Large intestine (tissue), 3 donors: Measurements from ENCODE around the gene BPI. TPM values are rescaled to one million over a fixed set of nuclear protein-coding genes. Genes with fewer than 3 reads are reported as not detected.
"Not testable (repeated sequence)": the region's sequence is repeated elsewhere in the genome, so short reads cannot be mapped to it uniquely, and the experiment has no call there.

Source experiments
- DNase-seq, 2 donors: peaks; one replicate each; pipeline versions ENCODE4 v3.0.0 to v3.0.0-alpha.2; 2013
- H3K27ac ChIP-seq: one replicate; pipeline ENCODE4 v1.5.1; 2013; ENCODE audit warnings: low read length
- H3K27me3 ChIP-seq: 2 replicates; pipeline ENCODE4 v1.6.1; 2013; ENCODE audit warnings: low read length; ENCODE audit not compliant: control insufficient read depth, insufficient read depth
- H3K36me3 ChIP-seq: 2 replicates; pipeline ENCODE4 v1.6.1; 2013; ENCODE audit warnings: low read length; ENCODE audit not compliant: control insufficient read depth, insufficient read depth
- H3K4me1 ChIP-seq: one replicate; pipeline ENCODE4 v1.6.1; 2013; ENCODE audit warnings: low read length; ENCODE audit not compliant: control insufficient read depth, insufficient read depth
- H3K4me3 ChIP-seq: one replicate; pipeline ENCODE4 v1.5.1; 2013; ENCODE audit warnings: low read length
- H3K9me3 ChIP-seq: one replicate; pipeline ENCODE4 v1.6.1; 2013; ENCODE audit warnings: mild to moderate bottlenecking, low read depth, low read length, moderate library complexity; ENCODE audit not compliant: control insufficient read depth
- WGBS: methylation state at CpG from one replicate; pipeline ENCODE4 v1.1.5; 2013; ENCODE audit warnings: low lambda C conversion rate; ENCODE audit not compliant: insufficient coverage; 5-methylcytosine and 5-hydroxymethylcytosine counted together
- polyA plus RNA-seq: library from polyadenylated mRNA; unstranded; fragments of 120-200 nt; gene quantifications from one replicate; pipeline ENCODE4 v1.2.1, GENCODE V29; 2013

BPI gene
- polyA plus RNA-seq, 1 donor = 0.21 TPM

DNA sequence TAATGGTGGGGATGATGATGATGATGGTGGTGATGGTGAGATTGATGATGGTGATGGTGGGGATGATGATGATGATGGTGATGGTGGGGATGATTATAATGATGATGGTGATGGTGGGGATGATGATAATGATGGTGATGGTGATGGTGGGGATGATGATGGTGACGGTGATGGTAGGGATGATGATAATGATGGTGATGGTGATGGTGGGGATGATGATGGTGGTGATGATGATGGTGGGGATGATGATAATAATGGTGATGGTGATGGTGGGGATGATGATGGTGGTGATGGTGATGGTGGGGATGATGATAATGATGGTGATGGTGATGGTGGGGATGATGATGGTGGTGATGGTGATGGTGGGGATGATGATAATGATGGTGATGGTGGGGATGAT, 10.4 kb downstream of the BPI start:
- H3K27ac ChIP-seq, H3K9me3 ChIP-seq, H3K4me3 ChIP-seq, H3K27me3 ChIP-seq, H3K36me3 ChIP-seq, DNase-seq, H3K4me1 ChIP-seq: not testable (repeated sequence)
- 100% methylated on average over 1 of the region's 1 CpG for WGBS

DNA sequence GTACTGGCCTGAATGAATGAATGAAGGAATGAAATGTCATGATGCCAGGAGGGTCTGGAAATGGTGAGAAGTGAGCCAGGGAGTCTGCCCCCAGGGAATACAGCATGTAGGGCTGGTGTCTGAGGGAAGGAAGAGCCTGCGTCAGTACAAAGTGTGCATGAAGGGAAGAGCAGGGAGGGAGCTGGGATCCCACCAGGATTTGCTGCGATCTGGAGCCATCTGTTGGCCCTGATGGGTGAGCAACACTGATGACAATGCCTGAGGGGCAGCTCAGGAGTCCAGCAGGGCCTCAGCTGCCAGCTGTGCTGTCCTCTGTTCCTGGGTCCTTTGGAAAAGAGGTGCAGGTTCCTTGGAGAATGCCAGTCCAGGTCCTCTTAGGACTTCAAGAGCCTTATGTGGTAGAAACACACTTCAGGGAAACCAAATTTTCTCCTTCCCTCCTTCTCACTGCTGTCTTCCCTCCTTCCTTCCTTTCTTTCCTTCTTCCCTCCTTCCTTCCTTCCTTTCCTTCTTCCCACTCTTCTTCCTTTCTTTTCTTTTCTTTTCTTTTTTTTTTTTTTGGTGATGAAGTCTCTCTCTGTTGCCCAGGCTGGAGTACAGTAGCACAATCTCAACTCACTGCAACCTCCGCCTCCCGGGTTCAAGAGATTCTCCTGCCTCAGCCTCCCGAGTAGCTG, 11.5 kb downstream of the BPI start:
- DNase-seq = no peak
- no CpG with 5 or more reads among the region's 5 CpGs for WGBS
- no peaks in the 10 kb centered on the region for H3K27me3 ChIP-seq
- no peaks in the 10 kb centered on the region for H3K36me3 ChIP-seq
- H3K27ac ChIP-seq = no peak overlapping the region
- no peaks in the 10 kb centered on the region for H3K9me3 ChIP-seq
- H3K4me1 ChIP-seq = no peaks in the 10 kb centered on the region
- no peak overlapping the region for H3K4me3 ChIP-seq

DNA sequence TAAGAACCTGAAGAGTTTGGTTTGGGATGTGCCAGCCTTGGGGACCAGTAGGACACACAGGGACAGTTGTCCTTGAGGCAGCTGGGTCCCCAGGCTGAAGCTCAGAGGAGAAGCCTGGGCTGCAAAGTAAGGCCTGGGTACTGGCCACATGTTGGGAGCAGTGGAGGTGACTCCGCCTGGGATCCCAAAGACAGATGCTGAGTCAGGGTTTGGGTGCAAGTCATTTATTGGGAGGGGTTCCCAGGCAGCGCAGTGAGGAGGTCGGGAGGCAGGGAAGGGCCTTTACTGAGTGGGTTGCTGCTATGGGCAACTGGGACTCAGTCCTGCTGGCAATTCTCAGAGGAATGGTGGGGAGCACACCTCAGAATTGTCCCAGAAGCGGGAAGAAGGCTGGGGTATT, 12.4 kb downstream of the BPI start:
- Histone ChIP-seq H3K4me1 (no peaks in the 10 kb centered on the region), H3K9me3 (no peaks in the 10 kb centered on the region), H3K4me3 (no peak overlapping the region), H3K27ac (no peak overlapping the region), H3K36me3 (no peaks in the 10 kb centered on the region), H3K27me3 (no peaks in the 10 kb centered on the region)
- no peak for DNase-seq
- no CpG with 5 or more reads among the region's 4 CpGs for WGBS

DNA sequence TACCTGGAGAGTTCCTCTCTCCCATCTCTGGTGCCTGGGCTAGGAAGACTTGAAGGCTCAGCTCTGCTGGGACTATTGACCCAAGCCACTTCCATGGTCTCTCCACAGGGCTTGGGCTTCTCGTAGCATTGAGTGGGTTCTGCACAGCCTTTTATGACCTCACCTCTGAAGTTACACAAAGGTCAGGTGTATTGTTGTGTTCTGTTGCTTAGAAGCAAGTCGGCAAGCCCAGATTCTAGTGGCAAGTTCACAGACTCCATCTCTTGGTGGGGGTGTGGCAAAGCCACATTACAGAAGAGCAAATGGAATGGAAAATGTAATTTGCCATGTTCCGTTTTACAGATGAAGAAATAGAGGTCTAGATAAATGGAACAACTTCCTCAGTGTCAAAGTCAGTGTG, 13.5 kb downstream of the BPI start:
- no peaks in the 10 kb centered on the region for H3K36me3 ChIP-seq
- no peak overlapping the region for H3K4me3 ChIP-seq
- no peaks in the 10 kb centered on the region for H3K4me1 ChIP-seq
- no peak overlapping the region for H3K27ac ChIP-seq
- no peaks in the 10 kb centered on the region for H3K27me3 ChIP-seq
- no peaks in the 10 kb centered on the region for H3K9me3 ChIP-seq
- no CpG with 5 or more reads among the region's 3 CpGs for WGBS
- DNase-seq = no peak

DNA sequence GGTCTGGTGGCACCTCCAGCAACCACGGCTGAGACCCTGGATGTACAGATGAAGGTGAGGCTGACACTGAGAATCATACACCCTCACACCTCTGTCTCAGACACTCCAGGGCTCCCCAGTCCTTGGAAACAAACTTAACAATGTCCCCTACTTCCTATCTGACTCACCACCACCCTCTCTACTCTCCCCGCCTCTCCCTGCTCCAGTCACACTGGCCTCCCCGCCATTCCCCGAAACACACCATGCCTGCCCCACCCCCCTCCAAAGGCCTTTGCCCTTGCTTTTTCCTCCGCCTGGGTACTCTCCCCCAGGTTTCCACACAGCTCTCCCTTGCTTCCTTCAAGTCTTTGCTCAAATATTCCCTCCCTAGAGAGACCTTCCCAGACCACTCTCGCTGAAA, 16.3 kb downstream of the BPI start:
- Histone ChIP-seq H3K36me3 (no peaks in the 10 kb centered on the region), H3K4me1 (no peaks in the 10 kb centered on the region), H3K4me3 (no peak overlapping the region), H3K9me3 (no peaks in the 10 kb centered on the region), H3K27me3 (no peaks in the 10 kb centered on the region), H3K27ac (no peak overlapping the region)
- DNase-seq = peak in 1 of 2 donors; percentile 44
- WGBS = 0% methylated on average over 1 of the region's 6 CpGs

DNA sequence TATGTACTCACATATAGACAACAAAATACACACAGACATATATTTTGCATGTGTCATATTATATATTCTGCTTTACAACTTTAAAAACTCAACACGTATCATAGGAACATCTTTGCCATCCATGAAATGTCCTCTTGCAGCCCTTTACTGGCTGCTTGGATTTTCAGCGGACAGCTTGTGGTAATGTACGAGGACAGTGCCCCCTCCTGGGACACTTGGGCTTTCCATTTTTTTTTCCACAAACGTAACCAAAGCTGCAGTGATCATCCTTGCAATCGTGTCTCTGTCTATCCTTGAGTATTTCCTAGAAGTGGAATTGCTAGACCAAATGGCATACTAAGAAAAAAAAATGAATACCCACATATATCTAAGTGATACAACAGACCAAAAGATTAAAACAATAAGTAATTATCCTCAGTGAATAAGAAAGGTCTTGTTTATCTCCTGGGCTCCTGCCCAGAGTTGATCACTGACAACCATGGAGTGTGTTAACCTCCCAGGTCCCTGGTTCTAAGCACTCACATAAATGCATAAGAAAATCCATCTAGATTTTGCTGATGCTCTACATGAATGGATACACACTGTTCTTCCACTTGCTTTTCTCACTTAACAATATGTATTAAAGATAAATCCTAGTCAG, 18.1 kb downstream of the BPI start:
- WGBS = no CpG with 5 or more reads among the region's 5 CpGs
- H3K4me3 ChIP-seq = no peak overlapping the region
- peak in 1 of 2 donors; percentile 38 for DNase-seq
- H3K9me3 ChIP-seq = no peaks in the 10 kb centered on the region
- no peak overlapping the region for H3K27ac ChIP-seq
- H3K36me3 ChIP-seq = no peaks in the 10 kb centered on the region
- H3K4me1 ChIP-seq = no peaks in the 10 kb centered on the region
- no peaks in the 10 kb centered on the region for H3K27me3 ChIP-seq

DNA sequence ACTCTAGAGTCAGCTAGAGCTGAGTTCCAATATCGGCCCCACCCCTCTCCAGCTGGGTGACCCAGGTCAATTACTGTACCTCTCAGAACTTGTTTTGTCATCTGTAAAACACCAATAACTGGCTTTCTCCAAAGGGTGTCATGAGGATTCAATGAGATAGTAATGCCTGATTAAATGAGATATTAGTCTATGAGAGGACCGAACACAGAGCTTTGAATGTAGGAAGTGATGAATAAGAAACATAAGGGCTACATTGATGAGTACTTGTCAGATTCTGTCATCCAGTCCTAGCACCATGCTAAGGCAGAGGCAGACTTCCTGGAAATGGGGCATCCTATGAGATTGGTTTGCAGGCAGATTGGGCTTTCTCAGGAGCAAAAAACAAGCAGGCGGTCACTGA, 20.2 kb downstream of the BPI start:
- Histone ChIP-seq H3K9me3 (no peaks in the 10 kb centered on the region), H3K27ac (no peak overlapping the region), H3K4me3 (no peak overlapping the region), H3K4me1 (no peaks in the 10 kb centered on the region), H3K27me3 (no peaks in the 10 kb centered on the region), H3K36me3 (no peaks in the 10 kb centered on the region)
- 100% methylated on average over 1 of the region's 3 CpGs for WGBS
- no peak for DNase-seq

DNA sequence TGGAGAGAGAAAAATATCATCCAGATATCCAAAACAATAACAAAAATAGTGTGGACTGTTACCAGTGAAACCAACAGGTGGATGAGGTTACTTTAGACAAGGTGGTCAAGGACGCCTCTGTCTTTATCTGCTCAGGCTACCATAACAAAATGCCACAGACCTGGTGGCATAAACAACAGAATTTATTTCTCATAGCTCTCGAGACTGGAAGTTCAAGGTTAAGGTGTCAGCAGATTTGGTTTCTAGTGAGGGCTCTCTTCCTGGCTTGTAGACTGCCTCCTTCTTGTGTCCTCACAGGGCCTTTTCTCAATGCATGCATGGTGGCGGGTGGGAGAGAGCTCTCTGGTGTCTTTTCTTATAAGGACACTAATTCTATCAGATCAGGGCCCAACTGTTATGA, 21.2 kb downstream of the BPI start:
- Histone ChIP-seq H3K27me3 (no peaks in the 10 kb centered on the region), H3K4me1 (no peaks in the 10 kb centered on the region), H3K9me3 (no peaks in the 10 kb centered on the region), H3K4me3 (no peak overlapping the region), H3K36me3 (no peaks in the 10 kb centered on the region), H3K27ac (no peak overlapping the region)
- WGBS = no CpG with 5 or more reads among the region's 3 CpGs
- DNase-seq = no peak

DNA sequence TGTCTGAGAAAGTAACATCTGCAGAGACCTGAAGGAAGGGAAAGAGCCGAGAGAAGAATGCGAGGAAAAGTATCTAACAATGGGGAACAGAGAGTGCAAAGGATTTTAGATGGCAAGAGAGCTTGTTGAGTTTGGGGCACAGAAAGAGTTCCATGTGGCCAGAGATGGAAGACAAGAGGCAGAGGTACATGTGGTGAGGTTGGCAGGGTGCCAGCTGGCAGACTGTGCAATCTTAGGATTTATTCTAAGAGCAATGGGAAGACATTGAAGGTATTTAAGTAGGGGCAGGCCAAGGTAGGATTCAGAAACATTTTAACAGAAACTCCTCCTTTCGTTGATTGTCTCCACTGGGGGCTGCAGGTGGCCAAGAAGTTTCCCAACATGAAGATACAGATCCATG, 21.9 kb downstream of the BPI start:
- Histone ChIP-seq H3K9me3 (no peaks in the 10 kb centered on the region), H3K27me3 (no peaks in the 10 kb centered on the region), H3K4me1 (peaks cover 2% of the 10 kb centered on the region), H3K36me3 (no peaks in the 10 kb centered on the region), H3K27ac (no peak overlapping the region), H3K4me3 (no peak overlapping the region)
- WGBS = no CpG with 5 or more reads among the region's 3 CpGs
- DNase-seq = no peak

DNA sequence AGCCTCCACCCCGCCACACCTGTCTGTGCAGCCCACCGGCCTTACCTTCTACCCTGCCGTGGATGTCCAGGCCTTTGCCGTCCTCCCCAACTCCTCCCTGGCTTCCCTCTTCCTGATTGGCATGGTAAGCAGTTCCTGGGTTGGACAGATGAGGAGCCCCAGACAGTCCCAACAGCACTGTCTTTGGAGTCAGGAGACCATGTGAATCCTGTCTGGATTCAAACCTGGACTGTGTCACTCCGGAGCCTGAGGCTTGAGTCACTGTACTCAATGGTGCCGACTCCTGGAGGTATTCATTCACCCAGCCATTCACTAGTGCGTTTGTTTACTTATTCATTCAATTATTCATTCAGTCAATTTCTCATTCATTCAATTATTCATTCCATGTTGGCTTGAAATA, 22.4 kb downstream of the BPI start:
- Histone ChIP-seq H3K36me3 (no peaks in the 10 kb centered on the region), H3K9me3 (no peaks in the 10 kb centered on the region), H3K4me1 (peaks cover 5% of the 10 kb centered on the region), H3K4me3 (no peak overlapping the region), H3K27ac (no peak overlapping the region), H3K27me3 (no peaks in the 10 kb centered on the region)
- DNase-seq = no peak
- 96% methylated on average over 4 of the region's 7 CpGs for WGBS

DNA sequence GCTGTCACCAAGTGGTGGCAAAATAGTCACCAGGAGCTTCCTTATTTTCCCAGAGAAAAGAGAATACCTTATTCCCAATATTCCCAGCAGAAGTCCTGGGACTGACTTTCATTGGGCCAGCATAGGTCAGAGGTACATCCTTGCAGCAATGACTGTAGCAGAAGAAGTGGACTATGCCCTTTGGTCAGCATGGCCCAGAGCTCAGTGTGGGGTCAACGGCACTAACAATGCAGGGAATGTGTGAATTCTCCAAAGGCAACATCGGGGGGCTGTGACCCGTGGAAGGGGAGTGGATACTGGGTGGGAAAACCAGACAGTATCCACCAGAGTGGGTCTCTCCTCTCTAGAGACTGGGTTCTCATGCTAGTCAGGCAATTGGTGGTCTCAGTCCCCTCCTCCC, 26.7 kb downstream of the BPI start:
- Histone ChIP-seq H3K27me3 (peaks cover 2% of the 10 kb centered on the region), H3K9me3 (peaks cover 2% of the 10 kb centered on the region), H3K27ac (no peak overlapping the region), H3K4me3 (no peak overlapping the region), H3K4me1 (peaks cover 5% of the 10 kb centered on the region), H3K36me3 (no peaks in the 10 kb centered on the region)
- no CpG with 5 or more reads among the region's 3 CpGs for WGBS
- peak in 1 of 2 donors; percentile 58 for DNase-seq
